GM19035 (cell line): ENCODE data around the gene SKAP2.

Source experiments
- ATAC-seq: cut with Tn5 transposase; IDR thresholded peaks from one replicate; pipeline ENCODE4 v1.9.1; 2021; ENCODE audit not compliant: unreplicated experiment

SKAP2 gene

GRCh38 chr7:26864309-26865093 is at the start of gene SKAP2:
SKAP2 (minus strand) TSS chr7:26864590; CDS start chr7:26864429, 161 bp downstream.
- ATAC-seq = peak; percentile 93

DNA sequence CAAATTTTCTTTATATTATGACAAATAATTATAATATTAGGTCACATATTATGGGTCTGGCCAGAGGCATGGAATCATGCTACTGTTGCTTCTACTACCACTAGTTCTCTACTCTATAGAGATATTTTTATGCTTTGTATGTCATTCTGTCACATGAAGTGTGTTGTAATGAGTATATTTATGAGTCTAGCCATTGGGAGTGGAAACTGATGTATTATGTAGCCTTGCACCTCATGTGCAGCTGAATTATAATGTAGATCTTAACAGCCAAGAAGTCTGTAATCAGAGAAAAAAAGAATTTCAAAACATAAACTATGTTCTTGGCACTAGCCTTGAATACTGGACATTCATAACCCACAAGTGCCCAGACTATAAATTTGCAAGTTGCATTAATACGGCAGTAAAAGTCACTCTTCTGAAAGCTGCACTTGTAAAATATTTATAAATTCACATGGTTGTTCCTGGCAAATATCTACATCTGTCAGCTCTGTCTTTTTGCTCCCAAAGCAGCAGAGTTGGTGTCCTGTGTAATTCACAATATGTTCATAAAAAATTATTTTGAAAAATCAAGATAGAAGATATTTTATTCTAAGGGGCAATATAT is 48.6 kb upstream of the SKAP2 start:
- ATAC-seq = no peak

DNA sequence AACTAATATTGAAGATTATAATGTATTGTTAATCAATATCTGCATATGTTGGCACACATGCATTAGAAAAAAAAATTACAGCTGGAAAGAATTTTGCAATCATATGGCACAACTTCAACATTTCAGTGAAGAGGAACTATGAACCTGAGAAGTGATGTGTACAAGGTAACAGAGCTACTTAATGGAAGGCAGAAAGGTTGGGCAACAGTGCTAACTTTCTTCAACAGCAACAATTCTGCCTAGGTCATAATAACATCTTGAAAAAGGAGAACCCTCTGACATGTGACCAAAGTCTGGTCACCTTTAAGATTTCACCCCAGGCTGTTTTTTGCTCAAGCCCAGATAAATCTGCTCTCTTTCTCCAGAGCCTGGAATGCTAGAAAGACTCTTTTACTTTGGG is 47.9 kb upstream of the SKAP2 start:
- no peak for ATAC-seq

- ATAC-seq = no peak
Observed at GRCh38 chr7:26910221-26910620, 45.8 kb upstream of the SKAP2 start.

DNA sequence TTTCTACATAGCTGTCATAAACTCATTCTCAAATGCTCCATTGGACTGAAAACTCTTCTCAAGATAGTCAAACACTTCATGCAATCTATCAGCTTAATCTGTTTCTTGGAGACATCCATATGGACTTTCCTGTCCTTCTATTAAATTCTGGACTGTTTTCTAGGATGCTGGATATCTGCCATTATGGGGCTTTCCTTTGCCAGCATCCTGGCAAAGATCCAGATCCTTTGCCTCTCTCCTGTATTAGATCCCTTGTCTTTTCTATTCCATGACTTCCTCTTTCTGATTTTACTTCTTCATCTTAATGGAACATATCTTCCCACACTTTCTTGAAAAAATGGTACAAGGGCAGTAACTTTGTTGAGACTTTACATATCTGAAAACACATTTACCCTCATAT is 35.9 kb upstream of the SKAP2 start:
- ATAC-seq = no peak

DNA sequence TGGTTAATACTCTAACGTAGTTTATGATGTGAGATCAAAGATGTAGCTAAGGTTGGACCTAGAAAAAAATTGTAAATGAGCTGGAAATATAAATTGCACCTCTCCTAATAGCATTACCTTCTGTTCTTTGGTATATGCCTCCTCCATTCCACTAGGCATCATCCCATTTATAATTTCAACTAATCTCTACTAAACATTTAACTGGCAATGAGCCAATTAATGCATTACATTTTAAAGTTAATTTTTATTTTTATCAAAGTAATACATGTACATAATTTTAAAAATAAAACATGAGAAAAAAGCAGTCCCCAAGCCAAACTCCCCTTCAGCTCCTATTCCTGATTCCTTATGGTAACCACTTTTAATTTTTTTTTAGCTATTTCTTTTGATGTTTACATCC is 35.1 kb upstream of the SKAP2 start:
- no peak for ATAC-seq

DNA sequence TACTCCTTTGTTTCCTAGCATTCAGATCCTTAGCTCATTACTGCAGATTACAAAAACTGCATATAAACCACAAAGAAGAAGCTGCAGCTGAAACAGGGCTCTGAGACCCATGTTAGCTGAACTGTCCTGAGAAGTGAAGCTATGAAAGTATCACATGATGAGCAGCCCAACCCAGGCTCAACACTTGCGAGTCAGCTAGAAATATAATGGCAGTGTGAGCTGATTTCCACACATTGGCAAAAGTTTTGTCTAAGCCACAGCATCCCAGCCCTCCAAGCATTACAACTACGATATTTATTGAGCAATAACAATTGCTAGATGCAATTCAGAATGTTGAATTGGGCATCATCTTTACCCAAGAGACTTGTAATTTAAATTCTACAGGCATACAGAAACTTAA is 34.5 kb upstream of the SKAP2 start:
- ATAC-seq = no peak

DNA sequence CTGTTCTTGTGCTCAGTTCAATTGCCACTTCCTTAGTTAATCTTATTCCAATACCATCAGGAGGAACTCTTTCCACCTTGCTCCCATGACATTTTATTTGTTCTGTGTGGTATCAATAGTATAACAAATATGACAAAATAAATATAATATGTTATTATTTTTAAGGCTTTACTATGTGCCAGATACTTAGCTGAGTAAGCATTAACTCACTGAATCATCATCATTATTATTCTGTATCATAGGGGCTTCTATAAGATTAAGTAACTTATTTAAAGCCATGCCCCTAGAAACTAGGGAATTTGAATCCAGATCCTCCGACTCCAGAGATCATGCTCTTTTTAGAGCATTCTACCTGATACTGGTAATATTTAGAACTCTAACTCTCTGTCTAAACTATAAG is 33.5 kb upstream of the SKAP2 start:
- ATAC-seq = no peak

- ATAC-seq = peak; percentile 74
Observed at GRCh38 chr7:26891400-26892350, 27.3 kb upstream of the SKAP2 start.

- no peak for ATAC-seq
Observed at GRCh38 chr7:26880852-26881251, 16.5 kb upstream of the SKAP2 start.

- no peak for ATAC-seq
Observed at GRCh38 chr7:26879671-26880070, 15.3 kb upstream of the SKAP2 start.

- no peak for ATAC-seq
Observed at GRCh38 chr7:26868841-26869495, 4.6 kb upstream of the SKAP2 start.

- peak; percentile 53 for ATAC-seq
Observed at GRCh38 chr7:26865094-26865388, 651 bp upstream of the SKAP2 start.

- no peak for ATAC-seq
Observed at GRCh38 chr7:26863518-26864308, 677 bp downstream of the SKAP2 start.

DNA sequence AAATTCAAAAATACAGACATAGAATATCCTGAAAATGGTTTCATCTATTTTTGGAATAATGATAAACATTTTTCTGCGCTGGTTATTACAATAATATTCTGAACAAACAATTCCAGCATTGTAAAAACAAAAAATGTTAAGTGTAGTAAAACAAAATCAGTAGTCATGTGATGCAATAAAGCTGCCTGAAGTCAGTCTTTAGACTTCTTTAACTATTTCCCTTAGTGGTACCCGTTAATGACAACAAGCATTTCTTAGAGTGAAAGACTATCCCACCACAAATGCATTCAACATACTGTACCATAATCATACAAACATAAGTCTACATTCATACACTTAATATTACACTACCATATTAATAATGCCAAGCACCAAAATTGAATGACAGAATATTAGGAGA is 1.6 kb downstream of the SKAP2 start:
- no peak for ATAC-seq

GRCh38 chr7:26861050-26861449 is 3.3 kb downstream of the SKAP2 start:
- ATAC-seq = no peak

DNA sequence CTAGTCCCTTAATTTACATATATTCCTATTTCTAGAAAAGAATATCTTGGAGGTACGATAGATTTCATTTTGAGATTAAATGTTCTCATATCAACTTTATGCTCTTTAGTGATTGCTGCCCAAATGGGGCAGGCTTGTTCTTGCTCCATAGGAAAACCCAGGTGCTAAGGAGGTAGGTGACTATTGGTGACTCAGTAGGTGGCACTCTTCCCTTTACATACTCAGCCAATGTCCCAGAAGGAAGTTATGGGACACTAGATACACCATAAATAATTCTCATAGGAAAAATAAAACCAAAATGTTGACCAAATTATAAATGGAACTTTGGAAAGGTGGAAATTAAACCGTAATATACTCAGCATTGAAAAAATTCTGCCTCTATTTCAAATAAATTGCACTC is 4.0 kb downstream of the SKAP2 start:
- no peak for ATAC-seq

DNA sequence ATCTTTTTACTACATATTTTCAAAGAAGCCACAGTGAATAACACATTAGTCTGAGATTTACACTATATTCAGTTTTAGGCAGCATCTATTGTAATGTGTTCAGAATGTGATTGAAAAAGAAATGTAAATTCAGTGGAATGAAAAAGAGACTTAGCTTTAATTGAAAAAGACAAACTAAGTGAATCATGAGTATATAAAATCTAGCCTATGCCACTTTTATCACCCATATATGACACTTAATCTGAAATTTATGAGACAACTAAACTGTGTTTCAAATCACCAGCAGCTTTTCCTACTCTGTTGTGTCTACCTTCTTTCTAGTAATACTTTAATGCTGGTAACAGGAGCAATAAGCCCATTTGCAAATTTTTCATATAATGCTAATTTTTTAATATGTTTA is 4.7 kb downstream of the SKAP2 start:
- ATAC-seq = no peak

DNA sequence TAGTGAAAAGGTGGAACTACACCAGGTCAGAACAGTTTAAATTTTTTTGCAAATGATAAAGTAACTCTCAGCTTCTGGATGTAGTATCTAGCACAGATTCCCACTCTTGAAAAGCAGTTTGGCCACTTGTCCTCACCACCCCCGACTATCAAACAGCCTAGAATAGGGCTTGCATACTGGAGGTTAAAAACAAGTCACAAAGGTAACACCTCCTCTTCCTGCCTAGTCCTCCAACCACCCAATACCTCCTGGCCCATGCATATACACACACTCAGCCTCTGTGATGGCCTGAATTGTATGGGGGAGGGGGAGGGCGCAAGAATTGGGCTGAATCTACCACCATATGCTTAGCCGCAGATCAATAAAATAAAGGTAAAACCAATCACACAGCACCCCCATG is 5.7 kb downstream of the SKAP2 start:
- ATAC-seq = no peak

- no peak for ATAC-seq
Observed at GRCh38 chr7:26858241-26858715, 6.1 kb downstream of the SKAP2 start.
